ENCODE results near the gene CAMTA1. TPM values are rescaled to one million over a fixed set of nuclear protein-coding genes. Genes with fewer than 3 reads are reported as not detected.

CAMTA1 gene
- polyA plus RNA-seq, 1 donor (not counting 4 experiments of a cell fraction or from before 2014, with no cell fraction given): 51.4 TPM

GRCh38 chr1:7383671-7384520, 598.6 kb downstream of the CAMTA1 start:
- FAIRE-seq (no peak), DNase-seq (ENCODE audit: low read depth, low spot score) (no peak)
- Histone ChIP-seq H3K27me3 (ENCODE audit: control insufficient read depth, extremely low read depth, insufficient read depth, low read length) (peaks cover 6% of the 10 kb centered on the region), H3K4me1 (ENCODE audit: control insufficient read depth, extremely low read depth, insufficient read depth, low read length) (peaks cover 11% of the 10 kb centered on the region), H3K36me3 (ENCODE audit: control insufficient read depth in 2 of 2, extremely low read depth in 1 of 2, insufficient read depth in 2 of 2, low read length in 2 of 2) (no peaks in the 10 kb centered on the region), H2AFZ (ENCODE audit: control insufficient read depth, low read length) (no peak overlapping the region), H3K4me3 (ENCODE audit: control insufficient read depth in 2 of 3, extremely low read depth in 1 of 3, insufficient read depth in 2 of 3, low read depth in 1 of 3, low read length in 3 of 3) (no peak overlapping the region), H3K27ac (ENCODE audit: control insufficient read depth, insufficient read depth, low read length) (no peak overlapping the region), H3K79me2 (ENCODE audit: control insufficient read depth, insufficient read depth, low read length) (no peaks in the 10 kb centered on the region), H4K20me1 (ENCODE audit: control insufficient read depth, extremely low read depth, insufficient read depth, low read length) (no peaks in the 10 kb centered on the region), H3K9me1 (ENCODE audit: control insufficient read depth, extremely low read depth, insufficient read depth, low read length) (no peaks in the 10 kb centered on the region), H3K4me2 (ENCODE audit: control insufficient read depth, extremely low read depth, insufficient read depth, low read depth, low read length) (no peak overlapping the region), H3K9me3 (ENCODE audit: control insufficient read depth, low read depth, low read length) (no peaks in the 10 kb centered on the region), H3K9ac (ENCODE audit: control insufficient read depth, extremely low read depth, insufficient read depth, low read length) (no peak overlapping the region)
- TF ChIP-seq EZH2 (IDR thresholded peaks at IDR 0.05; ENCODE audit: low read length) (no peak), CTCF (optimal IDR thresholded peaks at IDR 0.05 in 1 of 3, IDR thresholded peaks at IDR 0.05 in 1 of 3, conservative IDR thresholded peaks at IDR 0.05 in 1 of 3; ENCODE audit: extremely low read depth in 1 of 3, insufficient read depth in 2 of 3, low read length in 3 of 3) (no peak)
- dilution Hi-C loops (cut with MboI; ENCODE audit: extremely low pct_ligation_motif_present, low sequenced_read_pairs): no loop called here

- dilution Hi-C loops (cut with MboI; ENCODE audit: extremely low pct_ligation_motif_present, low sequenced_read_pairs): no loop called here
- FAIRE-seq: no peak
Measured at GRCh38 chr1:7384679-7385078, 599.4 kb downstream of the CAMTA1 start.

More at GRCh38 chr1:7384679-7385078, 599.4 kb downstream of the CAMTA1 start:
- TF ChIP-seq EZH2 (IDR thresholded peaks at IDR 0.05; ENCODE audit: low read length) (no peak), CTCF (optimal IDR thresholded peaks at IDR 0.05 in 1 of 3, IDR thresholded peaks at IDR 0.05 in 1 of 3, conservative IDR thresholded peaks at IDR 0.05 in 1 of 3; ENCODE audit: extremely low read depth in 1 of 3, insufficient read depth in 2 of 3, low read length in 3 of 3) (no peak)
- Histone ChIP-seq H3K9ac (ENCODE audit: control insufficient read depth, extremely low read depth, insufficient read depth, low read length) (no peak overlapping the region), H3K4me3 (ENCODE audit: control insufficient read depth in 2 of 3, extremely low read depth in 1 of 3, insufficient read depth in 2 of 3, low read depth in 1 of 3, low read length in 3 of 3) (no peak overlapping the region), H3K4me1 (ENCODE audit: control insufficient read depth, extremely low read depth, insufficient read depth, low read length) (peaks cover 3% of the 10 kb centered on the region), H3K4me2 (ENCODE audit: control insufficient read depth, extremely low read depth, insufficient read depth, low read depth, low read length) (no peak overlapping the region), H3K27me3 (ENCODE audit: control insufficient read depth, extremely low read depth, insufficient read depth, low read length) (peaks cover 6% of the 10 kb centered on the region), H4K20me1 (ENCODE audit: control insufficient read depth, extremely low read depth, insufficient read depth, low read length) (no peaks in the 10 kb centered on the region), H3K36me3 (ENCODE audit: control insufficient read depth in 2 of 2, extremely low read depth in 1 of 2, insufficient read depth in 2 of 2, low read length in 2 of 2) (no peaks in the 10 kb centered on the region), H3K79me2 (ENCODE audit: control insufficient read depth, insufficient read depth, low read length) (no peaks in the 10 kb centered on the region), H2AFZ (ENCODE audit: control insufficient read depth, low read length) (no peak overlapping the region), H3K27ac (ENCODE audit: control insufficient read depth, insufficient read depth, low read length) (no peak overlapping the region), H3K9me3 (ENCODE audit: control insufficient read depth, low read depth, low read length) (no peaks in the 10 kb centered on the region), H3K9me1 (ENCODE audit: control insufficient read depth, extremely low read depth, insufficient read depth, low read length) (no peaks in the 10 kb centered on the region)
- no peak for DNase-seq (ENCODE audit: low read depth, low spot score)

All from keratinocyte (primary cell).